GM23338 (cell line): Measurements from ENCODE around the gene CBLC. TPM values are rescaled to one million over a fixed set of nuclear protein-coding genes. Genes with fewer than 3 reads are reported as not detected.

Experiments
- ATAC-seq: fragments of 200-7000 bp; cut with Tn5 transposase; 3 replicates; pipeline ENCODE4 v1.9.1; 2020
- DNase-seq: peaks from one replicate; pipeline ENCODE4 v3.0.0-alpha.2; 2015; ENCODE audit warnings: low spot score
- H2AFZ ChIP-seq: fragments of 200-600 bp; sonication (generic); 2 replicates; pipeline ENCODE4 v1.8.0; 2016; ENCODE audit warnings: antibody characterized with exemption, mild to moderate bottlenecking, moderate library complexity
- H3F3A ChIP-seq: fragments of 200-600 bp; sonication (generic); replicated peaks from 2 replicates; pipeline ENCODE4 v1.8.0; 2017; ENCODE audit warnings: antibody characterized with exemption, mixed run types, low read depth
- H3K27ac ChIP-seq: fragments of 200-600 bp; sonication (generic); 2 replicates; pipeline ENCODE4 v1.6.1; 2016; ENCODE audit warnings: low read depth
- H3K27me3 ChIP-seq: fragments of 200-600 bp; sonication (generic); 2 replicates; pipeline ENCODE4 v1.8.0; 2016; ENCODE audit warnings: mild to moderate bottlenecking, mixed run types, moderate library complexity; ENCODE audit not compliant: insufficient read depth
- H3K36me3 ChIP-seq: fragments of 200-600 bp; sonication (generic); 2 replicates; pipeline ENCODE4 v1.8.0; 2016; ENCODE audit warnings: mild to moderate bottlenecking; ENCODE audit not compliant: insufficient read depth
- H3K4me1 ChIP-seq: fragments of 200-600 bp; sonication (generic); 2 replicates; pipeline ENCODE4 v1.8.0; 2016; ENCODE audit warnings: mild to moderate bottlenecking, moderate library complexity; ENCODE audit not compliant: insufficient read depth
- H3K4me2 ChIP-seq: fragments of 200-600 bp; sonication (generic); 2 replicates; pipeline ENCODE4 v1.7.1; 2017; ENCODE audit warnings: mixed run types
- H3K4me3 ChIP-seq: fragments of 200-600 bp; sonication (generic); 2 replicates; pipeline ENCODE4 v1.6.1; 2016; ENCODE audit warnings: mixed run types
- H3K79me2 ChIP-seq: fragments of 200-600 bp; sonication (generic); replicated peaks from 2 replicates; pipeline ENCODE4 v1.8.0; 2017; ENCODE audit warnings: mild to moderate bottlenecking; ENCODE audit not compliant: insufficient read depth
- H3K9me2 ChIP-seq: fragments of 200-600 bp; sonication (generic); 2 replicates; pipeline ENCODE4 v1.8.0; 2017; ENCODE audit not compliant: insufficient read depth
- H4K20me1 ChIP-seq: fragments of 200-600 bp; sonication (generic); replicated peaks from 2 replicates; pipeline ENCODE4 v1.8.0; 2017; ENCODE audit warnings: mild to moderate bottlenecking; ENCODE audit not compliant: insufficient read depth
- H3K27ac Mint-ChIP-seq: 2 replicates; pipeline ENCODE4 v1.8.0; 2020; ENCODE audit warnings: inconsistent platforms, mild to moderate bottlenecking, moderate library complexity, mixed read lengths
- H3K27me3 Mint-ChIP-seq: 3 replicates; pipeline ENCODE4 v1.8.0; 2022; ENCODE audit warnings: low read depth, mild to moderate bottlenecking, moderate library complexity, mixed read lengths, inconsistent platforms; ENCODE audit not compliant: insufficient read depth, poor library complexity
- H3K36me3 Mint-ChIP-seq: 3 replicates; pipeline ENCODE4 v1.8.0; 2021; ENCODE audit warnings: low read depth, mild to moderate bottlenecking, inconsistent platforms, moderate library complexity, mixed read lengths
- H3K4me1 Mint-ChIP-seq: 3 replicates; pipeline ENCODE4 v1.8.0; 2020; ENCODE audit warnings: mild to moderate bottlenecking, inconsistent platforms, mixed read lengths
- H3K4me3 Mint-ChIP-seq: 3 replicates; pipeline ENCODE4 v1.8.0; 2021; ENCODE audit warnings: moderate library complexity, mild to moderate bottlenecking, inconsistent platforms, mixed read lengths
- H3K9me3 Mint-ChIP-seq: 3 replicates; pipeline ENCODE4 v1.8.0; 2020; ENCODE audit warnings: moderate library complexity, mild to moderate bottlenecking, inconsistent platforms, mixed read lengths
- CREB1 ChIP-seq: fragments of 250-450 bp; sonication (Bioruptor Pico); IDR thresholded peaks from 2 replicates; pipeline ENCODE4 v1.5.0; 2020; ENCODE audit warnings: low read depth, mild to moderate bottlenecking, moderate library complexity
- CTCF ChIP-seq, 2 experiments: fragments of 200-600 bp in 1 of 2; sonication (generic) in 1 of 2; conservative IDR thresholded peaks; 2 replicates each; pipeline versions ENCODE4 v1.5.1 to v1.6.1; 2016 to 2017; ENCODE audit warnings: antibody characterized with exemption in 2 of 2, low read depth in 2 of 2, mild to moderate bottlenecking in 2 of 2, moderate library complexity in 1 of 2
- ETS1 ChIP-seq: IDR thresholded peaks from 2 replicates; pipeline ENCODE4 v1.6.1; 2016; ENCODE audit warnings: antibody characterized with exemption
- EZH2 ChIP-seq: fragments of 200-600 bp; sonication (generic); IDR thresholded peaks from one replicate; pipeline ENCODE4 v1.8.0; 2017; ENCODE audit warnings: antibody characterized with exemption, mild to moderate bottlenecking, low read depth; ENCODE audit not compliant: unreplicated experiment
- EZH2phosphoT487 ChIP-seq: fragments of 200-600 bp; sonication (generic); IDR thresholded peaks from one replicate; pipeline ENCODE4 v1.8.1; 2018; ENCODE audit warnings: antibody characterized with exemption; ENCODE audit not compliant: unreplicated experiment
- NANOG ChIP-seq: IDR thresholded peaks from 2 replicates; pipeline ENCODE4 v1.6.1; 2016; ENCODE audit warnings: antibody characterized with exemption, borderline replicate concordance
- POLR2AphosphoS5 ChIP-seq: IDR thresholded peaks from 2 replicates; pipeline ENCODE4 v1.6.1; 2016; ENCODE audit warnings: antibody characterized with exemption, low read depth
- REST ChIP-seq: IDR thresholded peaks from one replicate; pipeline ENCODE4 v1.6.1; 2018; ENCODE audit warnings: antibody characterized with exemption; ENCODE audit not compliant: unreplicated experiment
- STAT1 ChIP-seq: IDR thresholded peaks from one replicate; pipeline ENCODE4 v1.6.1; 2016; ENCODE audit warnings: antibody characterized with exemption; ENCODE audit not compliant: unreplicated experiment
- ZNF114 ChIP-seq: fragments of 250-450 bp; sonication (Bioruptor Pico); IDR thresholded peaks from 2 replicates; pipeline ENCODE4 v1.5.0; 2020; ENCODE audit warnings: mild to moderate bottlenecking, moderate library complexity
- ZNF331 ChIP-seq: fragments of 250-450 bp; sonication (Bioruptor Pico); IDR thresholded peaks from 2 replicates; pipeline ENCODE4 v1.5.0; 2020; ENCODE audit warnings: low read depth, mild to moderate bottlenecking, moderate library complexity
- ZNF462 ChIP-seq: fragments of 250-450 bp; sonication (Bioruptor Pico); IDR thresholded peaks from 2 replicates; pipeline ENCODE4 v1.5.0; 2020; ENCODE audit warnings: mild to moderate bottlenecking, moderate library complexity
- polyA plus RNA-seq: library from polyadenylated mRNA; unstranded; fragments of >200 nt; fragmentation: Nextera tagmentation; extraction: Ambion mirVana; gene quantifications from 2 replicates; pipeline ENCODE4 v1.2.1, GENCODE V29; 2016
- total RNA-seq: library from RNA; depleted of rRNA; stranded (reverse); fragments of >200 nt; shearing (Covaris generic); gene quantifications from 2 replicates; pipeline ENCODE4 v1.2.3, GENCODE V29; 2014

Gene CBLC
- total and polyA plus RNA-seq, 2 experiments from 2014 or later = 14.5 to 29.3 TPM

GRCh38 chr19:44841231-44841630, 63.5 kb downstream of the CBLC start:
- Mint-ChIP-seq H3K4me1 (peaks cover 8% of the 10 kb centered on the region), H3K27me3 (peaks cover 22% of the 10 kb centered on the region), H3K36me3 (peaks cover 2% of the 10 kb centered on the region; the same call in 1 of the 3 replicates), H3K4me3 (no peak overlapping the region), H3K9me3 (peaks cover 3% of the 10 kb centered on the region; the same call in 1 of the 3 replicates), H3K27ac (no peak overlapping the region)
- TF ChIP-seq EZH2 (no peak), EZH2phosphoT487 (no peak), REST (no peak), CREB1 (CRISPR knock-in tag) (no peak), ZNF114 (CRISPR knock-in tag) (no peak), CTCF (conservative IDR thresholded peaks at IDR 0.05; ENCODE audit: low read depth in 2 of 2) (no peak), ETS1 (no peak), POLR2AphosphoS5 (no peak), ZNF462 (CRISPR knock-in tag) (no peak), NANOG (no peak), ZNF331 (CRISPR knock-in tag) (no peak), STAT1 (no peak)
- Histone ChIP-seq H3K27me3 (peaks cover 32% of the 10 kb centered on the region), H3K4me3 (no peak overlapping the region), H3K36me3 (no peaks in the 10 kb centered on the region), H3K4me2 (no peak overlapping the region), H3K27ac (no peak overlapping the region), H4K20me1 (no peaks in the 10 kb centered on the region), H2AFZ (no peak overlapping the region), H3K4me1 (0 out of 2 replicates have a peak, but pooled peaks cover 3% of the 10 kb centered on the region), H3F3A (peaks cover 5% of the 10 kb centered on the region), H3K79me2 (no peaks in the 10 kb centered on the region), H3K9me2 (no peaks in the 10 kb centered on the region)
- ATAC-seq (no peak), DNase-seq (no peak)
